ENCODE results near the gene CSH1. TPM values are rescaled to one million over a fixed set of nuclear protein-coding genes. Genes with fewer than 3 reads are reported as not detected.

CSH1 gene
- total and polyA plus RNA-seq, 2 donors (not counting 1 experiment from before 2014, with no cell fraction given): not detected

DNA sequence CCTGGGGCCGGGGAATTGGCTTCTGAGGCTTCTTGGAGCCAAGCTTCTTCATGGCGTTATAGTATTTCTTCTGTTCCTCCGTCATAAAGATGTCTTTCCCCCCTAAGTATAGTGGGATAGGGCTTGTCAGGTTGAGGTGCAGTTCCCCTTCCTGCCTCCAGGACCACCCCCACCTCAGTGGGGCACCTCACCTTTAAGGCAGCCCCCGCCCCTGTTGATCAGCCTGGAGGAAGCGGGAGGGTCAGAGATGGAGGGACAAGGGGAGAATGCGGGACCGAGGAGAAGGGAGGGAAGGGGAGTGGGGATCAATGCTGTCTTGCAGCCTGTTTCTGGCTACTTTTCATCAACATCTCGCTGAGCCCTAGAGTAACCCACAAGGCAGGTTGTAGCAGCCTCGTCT is 47.4 kb upstream of the CSH1 start:
- TF ChIP-seq, protein P1, sequence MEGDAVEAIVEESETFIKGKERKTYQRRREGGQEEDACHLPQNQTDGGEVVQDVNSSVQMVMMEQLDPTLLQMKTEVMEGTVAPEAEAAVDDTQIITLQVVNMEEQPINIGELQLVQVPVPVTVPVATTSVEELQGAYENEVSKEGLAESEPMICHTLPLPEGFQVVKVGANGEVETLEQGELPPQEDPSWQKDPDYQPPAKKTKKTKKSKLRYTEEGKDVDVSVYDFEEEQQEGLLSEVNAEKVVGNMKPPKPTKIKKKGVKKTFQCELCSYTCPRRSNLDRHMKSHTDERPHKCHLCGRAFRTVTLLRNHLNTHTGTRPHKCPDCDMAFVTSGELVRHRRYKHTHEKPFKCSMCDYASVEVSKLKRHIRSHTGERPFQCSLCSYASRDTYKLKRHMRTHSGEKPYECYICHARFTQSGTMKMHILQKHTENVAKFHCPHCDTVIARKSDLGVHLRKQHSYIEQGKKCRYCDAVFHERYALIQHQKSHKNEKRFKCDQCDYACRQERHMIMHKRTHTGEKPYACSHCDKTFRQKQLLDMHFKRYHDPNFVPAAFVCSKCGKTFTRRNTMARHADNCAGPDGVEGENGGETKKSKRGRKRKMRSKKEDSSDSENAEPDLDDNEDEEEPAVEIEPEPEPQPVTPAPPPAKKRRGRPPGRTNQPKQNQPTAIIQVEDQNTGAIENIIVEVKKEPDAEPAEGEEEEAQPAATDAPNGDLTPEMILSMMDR (conservative IDR thresholded peaks at IDR 0.05 in 1 of 2, IDR thresholded peaks at IDR 0.05 in 1 of 2; ENCODE audit: low read depth in 1 of 2, low read length in 2 of 2): peak in 1 of 2 donors; percentile 13
- no peak for TF ChIP-seq EZH2 (IDR thresholded peaks at IDR 0.05; ENCODE audit: low read length, missing control alignments)
- H3K4me2 ChIP-seq (ENCODE audit: extremely low read depth, insufficient read depth, low read length): no peak overlapping the region
- H3K4me3 ChIP-seq (replicated peaks in 1 of 4; ENCODE audit: control extremely low read depth in 1 of 4, insufficient read depth in 1 of 4, low read depth in 3 of 4, low read length in 4 of 4): no peak overlapping the region
- DNase-seq (ENCODE audit: low read depth in 2 of 2): no peak
- H3K4me1 ChIP-seq (ENCODE audit: control insufficient read depth, extremely low read depth, insufficient read depth, low read length): no peaks in the 10 kb centered on the region
- no peaks in the 10 kb centered on the region for H3K27me3 ChIP-seq (ENCODE audit: control insufficient read depth, insufficient read depth, low read length)
- no peaks in the 10 kb centered on the region for H3K36me3 ChIP-seq (ENCODE audit: control insufficient read depth, insufficient read depth, low read length)
- H3K79me2 ChIP-seq (ENCODE audit: control insufficient read depth, insufficient read depth, low read length): no peaks in the 10 kb centered on the region
- no peaks in the 10 kb centered on the region for H4K20me1 ChIP-seq (ENCODE audit: control insufficient read depth, extremely low read depth, insufficient read depth, low read length)
- no peak overlapping the region for H3K9ac ChIP-seq (ENCODE audit: insufficient read depth, low read length)
- no peak overlapping the region for H3K27ac ChIP-seq (ENCODE audit: insufficient read depth, low read length)
- H2AFZ ChIP-seq (ENCODE audit: low read length): no peak overlapping the region
- no peaks in the 10 kb centered on the region for H3K9me3 ChIP-seq (ENCODE audit: control insufficient read depth, insufficient read depth, low read depth, low read length)

DNA sequence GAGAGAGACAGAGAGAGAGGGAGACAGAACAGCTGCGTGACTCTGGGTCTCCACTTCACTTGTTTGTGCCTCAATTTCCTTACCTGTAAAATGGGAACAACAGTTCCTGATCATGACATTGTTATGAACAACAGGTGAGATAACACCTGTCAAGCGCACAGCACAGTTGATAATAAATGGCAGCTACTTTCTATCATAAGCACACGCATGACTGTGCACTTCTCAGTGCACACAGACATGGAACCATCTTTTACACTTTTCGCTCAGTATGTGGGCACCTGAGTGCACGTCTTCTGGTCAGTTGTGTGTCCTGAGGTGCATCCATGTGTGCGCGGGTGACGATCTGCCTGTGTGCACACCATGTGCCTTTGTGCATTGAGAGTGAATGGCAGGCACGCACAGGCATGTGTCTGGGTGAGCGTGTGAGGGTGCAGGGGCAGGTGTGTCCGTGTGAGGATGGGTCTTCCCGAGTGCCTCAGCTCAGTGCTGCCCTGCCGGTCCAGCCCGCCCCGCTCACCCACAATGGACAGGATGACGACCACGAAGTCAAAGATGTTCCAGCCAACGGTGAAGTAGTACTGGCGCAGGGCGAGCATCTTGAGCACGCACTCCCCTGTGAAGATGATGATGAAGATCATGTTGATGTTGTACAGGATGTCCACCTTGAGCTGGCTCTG is 46.1 kb upstream of the CSH1 start:
- no peaks in the 10 kb centered on the region for H3K27me3 ChIP-seq (ENCODE audit: control insufficient read depth, insufficient read depth, low read length)
- no peaks in the 10 kb centered on the region for H3K9me3 ChIP-seq (ENCODE audit: control insufficient read depth, insufficient read depth, low read depth, low read length)
- no peak for DNase-seq (ENCODE audit: low read depth in 2 of 2)
- no peak overlapping the region for H3K4me2 ChIP-seq (ENCODE audit: extremely low read depth, insufficient read depth, low read length)
- H3K36me3 ChIP-seq (ENCODE audit: control insufficient read depth, insufficient read depth, low read length): no peaks in the 10 kb centered on the region
- no peak overlapping the region for H3K4me3 ChIP-seq (replicated peaks in 1 of 4; ENCODE audit: control extremely low read depth in 1 of 4, insufficient read depth in 1 of 4, low read depth in 3 of 4, low read length in 4 of 4)
- no peak overlapping the region for H3K27ac ChIP-seq (ENCODE audit: insufficient read depth, low read length)
- H3K4me1 ChIP-seq (ENCODE audit: control insufficient read depth, extremely low read depth, insufficient read depth, low read length): no peaks in the 10 kb centered on the region
- H3K79me2 ChIP-seq (ENCODE audit: control insufficient read depth, insufficient read depth, low read length): no peaks in the 10 kb centered on the region
- TF ChIP-seq EZH2 (IDR thresholded peaks at IDR 0.05; ENCODE audit: low read length, missing control alignments): no peak
- TF ChIP-seq, protein P1 (conservative IDR thresholded peaks at IDR 0.05 in 1 of 2, IDR thresholded peaks at IDR 0.05 in 1 of 2; ENCODE audit: low read depth in 1 of 2, low read length in 2 of 2): no peak
- H3K9ac ChIP-seq (ENCODE audit: insufficient read depth, low read length): no peak overlapping the region
- no peaks in the 10 kb centered on the region for H4K20me1 ChIP-seq (ENCODE audit: control insufficient read depth, extremely low read depth, insufficient read depth, low read length)
- H2AFZ ChIP-seq (ENCODE audit: low read length): no peak overlapping the region

DNA sequence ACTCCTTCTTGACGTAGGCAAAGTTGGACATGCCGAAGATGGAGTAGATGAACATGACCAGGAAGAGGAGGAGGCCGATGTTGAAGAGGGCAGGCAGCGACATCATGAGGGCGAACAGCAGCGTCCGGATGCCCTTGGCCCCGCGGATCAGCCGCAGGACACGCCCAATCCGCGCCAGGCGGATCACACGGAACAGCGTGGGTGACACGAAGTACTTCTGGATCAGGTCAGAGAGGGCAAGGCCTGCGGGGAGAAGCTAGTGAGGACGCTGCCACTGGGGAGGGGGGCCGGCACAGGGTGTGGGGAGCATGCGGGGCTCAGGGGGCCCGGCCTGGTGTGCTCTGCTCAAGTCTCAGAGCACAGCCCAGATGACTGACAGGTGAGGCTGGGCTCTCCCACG is 45.4 kb upstream of the CSH1 start:
- no peaks in the 10 kb centered on the region for H3K36me3 ChIP-seq (ENCODE audit: control insufficient read depth, insufficient read depth, low read length)
- H2AFZ ChIP-seq (ENCODE audit: low read length): no peak overlapping the region
- H3K4me3 ChIP-seq (replicated peaks in 1 of 4; ENCODE audit: control extremely low read depth in 1 of 4, insufficient read depth in 1 of 4, low read depth in 3 of 4, low read length in 4 of 4): no peak overlapping the region
- H3K4me1 ChIP-seq (ENCODE audit: control insufficient read depth, extremely low read depth, insufficient read depth, low read length): no peaks in the 10 kb centered on the region
- H3K4me2 ChIP-seq (ENCODE audit: extremely low read depth, insufficient read depth, low read length): no peak overlapping the region
- H3K27me3 ChIP-seq (ENCODE audit: control insufficient read depth, insufficient read depth, low read length): no peaks in the 10 kb centered on the region
- DNase-seq (ENCODE audit: low read depth in 2 of 2): no peak
- TF ChIP-seq EZH2 (IDR thresholded peaks at IDR 0.05; ENCODE audit: low read length, missing control alignments): no peak
- TF ChIP-seq, protein P1 (conservative IDR thresholded peaks at IDR 0.05 in 1 of 2, IDR thresholded peaks at IDR 0.05 in 1 of 2; ENCODE audit: low read depth in 1 of 2, low read length in 2 of 2): no peak
- H3K79me2 ChIP-seq (ENCODE audit: control insufficient read depth, insufficient read depth, low read length): no peaks in the 10 kb centered on the region
- no peaks in the 10 kb centered on the region for H4K20me1 ChIP-seq (ENCODE audit: control insufficient read depth, extremely low read depth, insufficient read depth, low read length)
- H3K9ac ChIP-seq (ENCODE audit: insufficient read depth, low read length): no peak overlapping the region
- H3K27ac ChIP-seq (ENCODE audit: insufficient read depth, low read length): no peak overlapping the region
- H3K9me3 ChIP-seq (ENCODE audit: control insufficient read depth, insufficient read depth, low read depth, low read length): no peaks in the 10 kb centered on the region
